ENCODE results near the gene TNXB. TPM values are rescaled to one million over a fixed set of nuclear protein-coding genes. Genes with fewer than 3 reads are reported as not detected.
"Not testable (repeated sequence)": the region's sequence is repeated elsewhere in the genome, so short reads cannot be mapped to it uniquely, and the experiment has no call there.

The TNXB gene
- total RNA-seq, 2 donors from 2014 or later: 10.9 to 15.0 TPM

- H3K27me3 Mint-ChIP-seq (ENCODE audit: low read depth); ATAC-seq (replicated peaks in 1 of 2); H3K9me3 Mint-ChIP-seq; DNase-seq; H3K27ac Mint-ChIP-seq; H3K4me1 Mint-ChIP-seq (ENCODE audit: low read depth); H3K4me3 Mint-ChIP-seq; H3K36me3 Mint-ChIP-seq (ENCODE audit: insufficient read depth in 2 of 2): not testable (repeated sequence)
These were observed 100.5 kb downstream of the TNXB start for GRCh38 chr6:32008616-32009015.

DNA sequence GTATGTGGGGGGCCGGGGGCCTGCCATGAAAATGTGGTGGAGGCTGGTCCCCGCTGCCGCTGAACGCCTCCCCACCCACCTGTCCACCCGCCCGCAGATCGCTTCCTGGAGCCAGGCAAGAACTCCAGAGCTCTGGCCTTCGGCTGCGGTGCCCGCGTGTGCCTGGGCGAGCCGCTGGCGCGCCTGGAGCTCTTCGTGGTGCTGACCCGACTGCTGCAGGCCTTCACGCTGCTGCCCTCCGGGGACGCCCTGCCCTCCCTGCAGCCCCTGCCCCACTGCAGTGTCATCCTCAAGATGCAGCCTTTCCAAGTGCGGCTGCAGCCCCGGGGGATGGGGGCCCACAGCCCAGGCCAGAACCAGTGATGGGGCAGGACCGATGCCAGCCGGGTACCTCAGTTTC lies 101.1 kb downstream of the TNXB start:
- not testable (repeated sequence) for H3K9me3 Mint-ChIP-seq, H3K4me3 Mint-ChIP-seq, H3K27ac Mint-ChIP-seq

DNA sequence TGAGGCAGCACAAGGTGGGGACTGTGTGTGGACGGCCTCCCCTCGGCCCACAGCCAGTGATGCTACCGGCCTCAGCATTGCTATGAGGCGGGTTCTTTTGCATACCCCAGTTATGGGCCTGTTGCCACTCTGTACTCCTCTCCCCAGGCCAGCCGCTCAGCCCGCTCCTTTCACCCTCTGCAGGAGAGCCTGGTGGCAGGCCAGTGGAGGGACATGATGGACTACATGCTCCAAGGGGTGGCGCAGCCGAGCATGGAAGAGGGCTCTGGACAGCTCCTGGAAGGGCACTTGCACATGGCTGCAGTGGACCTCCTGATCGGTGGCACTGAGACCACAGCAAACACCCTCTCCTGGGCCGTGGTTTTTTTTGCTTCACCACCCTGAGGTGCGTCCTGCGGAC lies 102.1 kb downstream of the TNXB start:
- not testable (repeated sequence) for ATAC-seq (replicated peaks in 1 of 2); H3K27me3 Mint-ChIP-seq (ENCODE audit: low read depth); H3K9me3 Mint-ChIP-seq; H3K4me1 Mint-ChIP-seq (ENCODE audit: low read depth); DNase-seq; H3K4me3 Mint-ChIP-seq; H3K27ac Mint-ChIP-seq; H3K36me3 Mint-ChIP-seq (ENCODE audit: insufficient read depth in 2 of 2)

More for the DNA sequence above, 101.1 kb downstream of the TNXB start:
- not testable (repeated sequence) for DNase-seq; H3K36me3 Mint-ChIP-seq (ENCODE audit: insufficient read depth in 2 of 2); H3K27me3 Mint-ChIP-seq (ENCODE audit: low read depth); ATAC-seq (replicated peaks in 1 of 2); H3K4me1 Mint-ChIP-seq (ENCODE audit: low read depth)

GRCh38 chr6:32005991-32006529 lies 103.1 kb downstream of the TNXB start:
- not testable (repeated sequence) for H3K36me3 Mint-ChIP-seq (ENCODE audit: insufficient read depth in 2 of 2); H3K27me3 Mint-ChIP-seq (ENCODE audit: low read depth); DNase-seq

DNA sequence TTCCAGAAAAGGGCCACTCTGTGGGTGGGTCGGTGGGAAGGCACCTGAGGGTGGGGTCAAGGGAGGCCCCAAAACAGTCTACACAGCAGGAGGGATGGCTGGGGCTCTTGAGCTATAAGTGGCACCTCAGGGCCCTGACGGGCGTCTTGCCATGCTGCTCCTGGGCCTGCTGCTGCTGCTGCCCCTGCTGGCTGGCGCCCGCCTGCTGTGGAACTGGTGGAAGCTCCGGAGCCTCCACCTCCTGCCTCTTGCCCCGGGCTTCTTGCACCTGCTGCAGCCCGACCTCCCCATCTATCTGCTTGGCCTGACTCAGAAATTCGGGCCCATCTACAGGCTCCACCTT lies 103.6 kb downstream of the TNXB start:
- H3K36me3 Mint-ChIP-seq (ENCODE audit: insufficient read depth in 2 of 2); DNase-seq; H3K4me3 Mint-ChIP-seq; H3K4me1 Mint-ChIP-seq (ENCODE audit: low read depth); H3K27me3 Mint-ChIP-seq (ENCODE audit: low read depth); H3K27ac Mint-ChIP-seq; ATAC-seq (replicated peaks in 1 of 2); H3K9me3 Mint-ChIP-seq: not testable (repeated sequence)

More at GRCh38 chr6:32005991-32006529, 103.1 kb downstream of the TNXB start:
- H3K4me3 Mint-ChIP-seq; H3K4me1 Mint-ChIP-seq (ENCODE audit: low read depth); H3K27ac Mint-ChIP-seq; H3K9me3 Mint-ChIP-seq; ATAC-seq (replicated peaks in 1 of 2): not testable (repeated sequence)

DNA sequence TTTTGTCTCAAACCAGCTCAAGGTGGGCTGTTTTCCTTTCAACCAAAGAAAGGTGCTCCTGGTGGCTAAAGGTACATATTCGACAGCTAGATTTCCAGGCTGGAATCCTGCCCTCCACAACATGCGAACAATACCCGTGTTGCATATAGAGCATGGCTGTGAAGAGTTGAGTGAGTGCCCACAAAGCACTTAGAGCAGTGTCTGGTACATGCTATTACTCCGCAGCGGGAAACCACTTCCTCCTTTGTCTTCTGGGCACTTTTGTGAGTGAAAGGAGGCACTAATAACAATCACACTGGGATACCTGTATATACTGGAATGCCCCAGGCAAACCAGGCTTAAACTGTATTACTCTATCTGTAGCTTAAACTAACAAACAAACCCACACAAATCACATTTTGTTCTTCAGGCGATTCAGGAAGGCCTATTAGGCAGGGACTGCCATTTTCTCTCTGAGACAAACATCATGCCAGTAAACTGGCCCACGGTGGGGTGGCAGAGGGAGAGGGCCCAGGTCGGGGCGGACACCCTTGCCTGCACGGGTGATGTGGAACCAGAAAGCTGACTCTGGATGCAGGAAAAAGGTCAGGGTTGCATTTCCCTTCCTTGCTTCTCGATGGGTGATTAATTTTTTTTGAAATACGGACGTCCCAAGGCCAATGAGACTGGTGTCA lies 104.1 kb downstream of the TNXB start:
- not testable (repeated sequence) for DNase-seq; H3K27me3 Mint-ChIP-seq (ENCODE audit: low read depth); H3K36me3 Mint-ChIP-seq (ENCODE audit: insufficient read depth in 2 of 2); H3K4me3 Mint-ChIP-seq; H3K4me1 Mint-ChIP-seq (ENCODE audit: low read depth); H3K27ac Mint-ChIP-seq; H3K9me3 Mint-ChIP-seq
- peak; percentile 57 to 64 for ATAC-seq (replicated peaks in 1 of 2)

DNA sequence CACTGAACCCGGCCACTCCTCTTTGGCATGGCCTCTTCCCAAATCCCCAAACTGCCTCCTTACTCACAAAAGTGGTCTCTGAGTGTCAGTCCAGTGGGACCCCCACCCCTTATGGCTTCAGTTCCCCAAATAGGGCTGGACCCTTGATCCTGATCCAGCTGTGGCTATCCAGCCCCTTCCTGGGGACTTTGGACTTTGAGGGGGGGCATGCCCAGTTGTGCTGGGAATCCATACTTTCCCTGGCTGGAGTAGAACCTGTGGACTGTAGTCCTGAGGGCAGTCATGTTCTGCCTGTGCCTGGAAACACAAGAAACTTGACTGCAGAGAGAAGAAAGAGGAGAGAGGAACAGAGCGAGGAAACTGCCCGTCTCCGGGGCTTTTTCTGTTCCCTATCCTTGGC lies 104.7 kb downstream of the TNXB start:
- H3K27ac Mint-ChIP-seq; ATAC-seq (replicated peaks in 1 of 2); H3K36me3 Mint-ChIP-seq (ENCODE audit: insufficient read depth in 2 of 2); H3K4me3 Mint-ChIP-seq; H3K4me1 Mint-ChIP-seq (ENCODE audit: low read depth); DNase-seq; H3K9me3 Mint-ChIP-seq; H3K27me3 Mint-ChIP-seq (ENCODE audit: low read depth): not testable (repeated sequence)

- not testable (repeated sequence) for H3K9me3 Mint-ChIP-seq; H3K36me3 Mint-ChIP-seq (ENCODE audit: insufficient read depth in 2 of 2); DNase-seq; ATAC-seq (replicated peaks in 1 of 2); H3K27me3 Mint-ChIP-seq (ENCODE audit: low read depth); H3K27ac Mint-ChIP-seq; H3K4me3 Mint-ChIP-seq; H3K4me1 Mint-ChIP-seq (ENCODE audit: low read depth)
These were observed 105.8 kb downstream of the TNXB start for GRCh38 chr6:32003301-32003700.

- not testable (repeated sequence) for H3K4me3 Mint-ChIP-seq, DNase-seq
These were observed 106.4 kb downstream of the TNXB start for GRCh38 chr6:32002546-32003268.

DNA sequence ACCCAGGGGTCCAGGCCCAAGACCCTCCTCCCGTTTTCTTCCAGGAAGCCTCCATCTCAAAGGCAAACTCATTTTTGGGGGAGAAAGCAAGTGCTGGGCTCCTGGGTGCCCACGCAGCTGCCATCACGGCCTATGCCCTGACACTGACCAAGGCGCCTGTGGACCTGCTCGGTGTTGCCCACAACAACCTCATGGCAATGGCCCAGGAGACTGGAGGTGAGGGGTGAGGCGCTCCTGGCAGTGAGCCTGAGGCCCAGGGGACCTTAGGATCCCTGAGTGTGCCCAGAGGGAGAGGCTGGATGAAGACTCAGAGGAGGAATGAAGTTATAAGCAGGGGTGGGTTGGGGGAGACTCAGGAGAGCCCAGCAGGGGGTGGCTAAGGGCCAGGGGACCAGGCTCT lies 112.8 kb downstream of the TNXB start:
- ATAC-seq (replicated peaks in 1 of 2); H3K27ac Mint-ChIP-seq; H3K27me3 Mint-ChIP-seq (ENCODE audit: low read depth); H3K4me3 Mint-ChIP-seq; H3K4me1 Mint-ChIP-seq (ENCODE audit: low read depth); H3K36me3 Mint-ChIP-seq (ENCODE audit: insufficient read depth in 2 of 2); DNase-seq; H3K9me3 Mint-ChIP-seq: not testable (repeated sequence)

More at GRCh38 chr6:32002546-32003268, 106.4 kb downstream of the TNXB start:
- H3K4me1 Mint-ChIP-seq (ENCODE audit: low read depth); ATAC-seq (replicated peaks in 1 of 2); H3K27ac Mint-ChIP-seq; H3K27me3 Mint-ChIP-seq (ENCODE audit: low read depth); H3K36me3 Mint-ChIP-seq (ENCODE audit: insufficient read depth in 2 of 2); H3K9me3 Mint-ChIP-seq: not testable (repeated sequence)

GRCh38 chr6:31994421-31994820 lies 114.7 kb downstream of the TNXB start:
- not testable (repeated sequence) for H3K4me1 Mint-ChIP-seq (ENCODE audit: low read depth); H3K36me3 Mint-ChIP-seq (ENCODE audit: insufficient read depth in 2 of 2); H3K4me3 Mint-ChIP-seq

More at GRCh38 chr6:31994421-31994820, 114.7 kb downstream of the TNXB start:
- not testable (repeated sequence) for DNase-seq; H3K9me3 Mint-ChIP-seq; H3K27ac Mint-ChIP-seq; H3K27me3 Mint-ChIP-seq (ENCODE audit: low read depth); ATAC-seq (replicated peaks in 1 of 2)

All from activated T-cell treated with anti-CD3 and anti-CD28 coated beads, Interleukin-2, amount 50 U/mL, for 72 hours (primary cell).